ENCODE measurements around the gene DGAT2. TPM values are rescaled to one million over a fixed set of nuclear protein-coding genes. Genes with fewer than 3 reads are reported as not detected.

DGAT2 gene
- total RNA-seq, 1 experiment from 2014 or later = 2.8 TPM

GRCh38 chr11:75792997-75793800 is 24.6 kb downstream of the DGAT2 start:
- no peak overlapping the region for H4K8ac ChIP-seq (replicated peaks; ENCODE audit: insufficient read length, low read depth, low read length)
- Mint-ChIP-seq H3K9me3 (no peaks in the 10 kb centered on the region), H3K4me3 (no peak overlapping the region), H3K36me3 (ENCODE audit: insufficient read depth in 1 of 3, low read depth in 3 of 3) (no peaks in the 10 kb centered on the region), H3K27me3 (ENCODE audit: low read depth) (peaks cover 1% of the 10 kb centered on the region), H3K27ac (peak overlapping the region in 1 of 3 experiments; percentile 59; a peak in 2 of 7 replicates), H3K4me1 (peaks cover 2 to 3% of the 10 kb centered on the region in 2 experiments; a peak in 2 of 4 replicates)
- H3K56ac ChIP-seq (ENCODE audit: insufficient read length, low read depth, low read length) = no peak overlapping the region
- no CpG with 5 or more reads among the region's 12 CpGs for WGBS (ENCODE audit: extremely low coverage, insufficient read length, low lambda C conversion rate)
- no peaks in the 10 kb centered on the region for H3K9me3 ChIP-seq (ENCODE audit: control insufficient read depth, low read depth, low read length)
- no peaks in the 10 kb centered on the region for H4K20me1 ChIP-seq (ENCODE audit: control insufficient read depth, insufficient read depth, insufficient read length)
- H3K79me1 ChIP-seq (ENCODE audit: insufficient read depth, low read depth, low read length, poor library complexity, severe bottlenecking) = no peaks in the 10 kb centered on the region
- no peaks in the 10 kb centered on the region for H3K4me1 ChIP-seq (ENCODE audit: insufficient read depth, low read length)
- no peak overlapping the region for H3K23ac ChIP-seq (ENCODE audit: insufficient read length, low read depth, low read length)
- DNase-seq = no peak
- H2BK20ac ChIP-seq (ENCODE audit: low read depth, low read length, poor library complexity, severe bottlenecking) = no peak overlapping the region
- H3K23me2 ChIP-seq (ENCODE audit: insufficient read length, low read depth, low read length, poor library complexity, severe bottlenecking) = no peaks in the 10 kb centered on the region
- H2BK15ac ChIP-seq (ENCODE audit: low read depth, low read length) = no peak overlapping the region
- no peak overlapping the region for H2BK120ac ChIP-seq (ENCODE audit: low read depth, low read length, poor library complexity, severe bottlenecking)
- no peaks in the 10 kb centered on the region for H3K79me2 ChIP-seq (ENCODE audit: insufficient read depth, low read length)
- H3T11ph ChIP-seq (ENCODE audit: low read length) = no peak overlapping the region
- no peak overlapping the region for H3K9ac ChIP-seq (ENCODE audit: extremely low read depth, insufficient read length, low read length)
- H3K18ac ChIP-seq (ENCODE audit: insufficient read length, low read depth, low read length) = no peak overlapping the region
- H4K91ac ChIP-seq (ENCODE audit: insufficient read length, low read depth, low read length) = no peak overlapping the region
- H3K14ac ChIP-seq (ENCODE audit: insufficient read depth, low read length) = no peak overlapping the region
- no peak overlapping the region for H2BK12ac ChIP-seq (ENCODE audit: insufficient read length, low read depth, low read length)
- H3K4ac ChIP-seq (ENCODE audit: low read depth, low read length) = no peak overlapping the region
- H3K27me3 ChIP-seq (ENCODE audit: insufficient read depth, low read length) = no peaks in the 10 kb centered on the region
- no peak overlapping the region for H3K4me2 ChIP-seq (ENCODE audit: insufficient read depth, insufficient read length, low read length)
- no peak overlapping the region for H3K27ac ChIP-seq (ENCODE audit: insufficient read length, low read depth, low read length)
- TF ChIP-seq CTCF (conservative IDR thresholded peaks at IDR 0.05) = no peak
- H2AK5ac ChIP-seq (ENCODE audit: insufficient read length, low read length) = no peak overlapping the region
- no peak overlapping the region for H2AFZ ChIP-seq (ENCODE audit: low read length)
- no peak overlapping the region for H2BK5ac ChIP-seq (ENCODE audit: insufficient read length, low read length)
- no peak overlapping the region for H4K5ac ChIP-seq (ENCODE audit: insufficient read length, low read depth, low read length)
